Activated CD8-positive, alpha-beta memory T cell treated with anti-CD3 and anti-CD28 coated beads, Interleukin-2, amount 10 ng/mL, durations not matched to agents 7 days and 5 days (primary cell): ENCODE measurements around the gene APOBEC3H. TPM values are rescaled to one million over a fixed set of nuclear protein-coding genes. Genes with fewer than 3 reads are reported as not detected.

Experiments used
- ATAC-seq: fragments of 150-1000 bp; cut with Tn5 transposase; one replicate; pipeline ENCODE4 v1.10.0; 2021; ENCODE audit warnings: moderate library complexity
- CTCF ChIA-PET: fragments of 350-600 bp; sonication (Branson Sonifier 250); formaldehyde crosslinking; loops from one replicate; lab custom pipeline; 2021; ENCODE audit warnings: antibody characterized with exemption; lab: Charles Lee
- DNase-seq: peaks from one replicate; pipeline ENCODE4 v3.0.0-alpha.2; 2020
- H3K27ac Mint-ChIP-seq: one replicate; pipeline ENCODE4 v1.8.0; 2021; ENCODE audit warnings: mild to moderate bottlenecking, mixed read lengths
- H3K27me3 Mint-ChIP-seq: one replicate; pipeline ENCODE4 v1.8.0; 2021; ENCODE audit warnings: mixed read lengths
- H3K36me3 Mint-ChIP-seq: one replicate; pipeline ENCODE4 v1.8.0; 2021; ENCODE audit warnings: mild to moderate bottlenecking, mixed read lengths
- H3K4me1 Mint-ChIP-seq: one replicate; pipeline ENCODE4 v1.8.0; 2021; ENCODE audit warnings: mixed read lengths
- H3K4me3 Mint-ChIP-seq: one replicate; pipeline ENCODE4 v1.8.0; 2021; ENCODE audit warnings: mild to moderate bottlenecking, moderate library complexity, mixed read lengths
- H3K9me3 Mint-ChIP-seq: one replicate; pipeline ENCODE4 v1.8.0; 2022; ENCODE audit warnings: low read depth, mixed read lengths
- total RNA-seq, 2 experiments: library from RNA; stranded (reverse); gene quantifications; one replicate each; pipeline ENCODE4 v1.2.3, GENCODE V29; 2021

The APOBEC3H gene
- total RNA-seq, 2 experiments from 2014 or later: 67.0 to 137 TPM

DNA sequence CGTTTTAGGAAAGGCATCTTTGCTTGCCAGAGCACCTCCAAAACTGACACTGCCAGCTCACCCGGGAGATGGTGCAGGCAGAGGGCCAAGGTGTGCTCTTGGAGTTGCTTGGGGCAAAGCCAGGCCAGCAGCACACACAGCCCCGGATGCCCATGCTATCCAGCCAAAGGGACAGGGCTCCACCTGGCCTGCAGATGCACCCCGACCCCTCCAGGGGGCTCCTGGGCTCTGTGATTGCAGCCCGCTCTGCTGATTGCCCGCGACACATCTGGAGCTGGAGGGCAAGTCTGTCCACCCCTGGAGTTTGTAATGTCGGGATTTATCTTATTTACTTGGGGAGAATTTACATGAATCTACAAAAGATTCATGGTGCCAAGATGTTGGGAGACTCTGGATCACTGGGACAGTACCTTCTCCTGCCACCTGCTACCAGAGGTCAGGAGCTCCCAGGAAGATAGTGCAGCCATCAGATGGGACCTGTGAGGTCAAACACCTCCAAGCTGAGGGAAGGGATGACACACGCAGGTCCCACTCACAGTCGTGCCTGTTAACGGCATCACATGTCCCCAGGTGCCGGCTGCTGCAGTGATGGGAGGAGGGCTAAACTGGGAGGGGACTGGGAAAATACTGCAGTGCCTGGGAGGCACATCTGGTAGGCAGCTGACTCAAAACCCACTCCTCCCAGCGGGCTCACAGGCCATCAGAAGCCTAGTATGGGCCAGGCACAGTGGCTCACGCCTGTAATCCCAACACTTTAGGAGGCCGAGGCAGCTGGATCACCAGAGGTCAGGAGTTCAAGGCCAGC is 38.2 kb downstream of the APOBEC3H start:
- H3K9me3 Mint-ChIP-seq: no peaks in the 10 kb centered on the region
- no peaks in the 10 kb centered on the region for H3K4me1 Mint-ChIP-seq
- no peaks in the 10 kb centered on the region for H3K27me3 Mint-ChIP-seq
- ATAC-seq (peak; percentile 72), DNase-seq (no peak)
- CTCF ChIA-PET: interaction anchor here (0.6 to 1.2 kb wide), 4 partner anchors 18 to 265 kb away, joined by 3 to 6 read pairs (median 3); no protein-coding TSS in a partner anchor
- no peak overlapping the region for H3K4me3 Mint-ChIP-seq
- no peak overlapping the region for H3K27ac Mint-ChIP-seq
- H3K36me3 Mint-ChIP-seq: no peaks in the 10 kb centered on the region

- H3K9me3 Mint-ChIP-seq: no peaks in the 10 kb centered on the region
- H3K27me3 Mint-ChIP-seq: no peaks in the 10 kb centered on the region
- H3K4me1 Mint-ChIP-seq: no peaks in the 10 kb centered on the region
- no peaks in the 10 kb centered on the region for H3K36me3 Mint-ChIP-seq
- H3K4me3 Mint-ChIP-seq: no peak overlapping the region
- DNase-seq: no peak
- CTCF ChIA-PET: interaction anchor here (1.1 kb wide), 1 partner anchor 164 kb away, joined by 3 read pairs; no protein-coding TSS in a partner anchor
- ATAC-seq: no peak
- no peak overlapping the region for H3K27ac Mint-ChIP-seq
Observed at GRCh38 chr22:39136317-39136716, 39.3 kb downstream of the APOBEC3H start.

DNA sequence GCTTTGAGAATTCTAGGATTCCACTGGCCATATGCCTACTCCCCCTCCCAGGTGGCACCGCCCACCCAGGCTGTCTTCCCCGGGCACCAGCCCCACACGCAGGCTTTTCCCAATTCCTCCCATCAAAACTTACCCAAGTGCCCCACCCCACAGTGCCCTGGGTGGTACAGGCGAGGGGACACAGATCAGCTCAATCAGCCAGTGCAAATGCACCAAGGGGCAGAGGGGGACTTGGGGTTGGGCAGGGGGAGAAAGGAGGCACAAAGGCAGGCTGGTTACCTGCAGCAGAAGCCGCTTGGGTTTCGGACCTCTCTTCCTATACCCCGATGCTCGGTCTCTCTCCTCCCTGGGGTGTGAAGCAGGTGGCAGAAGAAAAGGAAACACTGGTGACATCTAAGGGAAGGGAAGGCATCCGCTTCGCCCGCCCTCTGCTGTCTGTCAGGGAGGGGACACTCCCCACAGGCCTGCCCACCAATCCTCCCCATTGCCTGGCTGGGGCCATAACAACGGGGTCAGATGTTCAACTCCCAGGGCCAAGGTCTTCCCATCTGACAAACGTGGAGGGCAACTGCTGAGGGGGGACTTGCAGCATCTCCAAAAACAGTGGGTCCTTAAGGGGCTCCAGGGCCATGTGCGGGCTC is 41.4 kb downstream of the APOBEC3H start:
- Mint-ChIP-seq H3K27ac (no peak overlapping the region), H3K27me3 (no peaks in the 10 kb centered on the region), H3K4me3 (no peak overlapping the region), H3K36me3 (no peaks in the 10 kb centered on the region), H3K4me1 (no peaks in the 10 kb centered on the region), H3K9me3 (no peaks in the 10 kb centered on the region)
- DNase-seq (no peak), ATAC-seq (no peak)
- CTCF ChIA-PET: interaction anchor here (0.7 kb wide), 1 partner anchor 313 kb away, joined by 3 read pairs; no protein-coding TSS in a partner anchor

DNA sequence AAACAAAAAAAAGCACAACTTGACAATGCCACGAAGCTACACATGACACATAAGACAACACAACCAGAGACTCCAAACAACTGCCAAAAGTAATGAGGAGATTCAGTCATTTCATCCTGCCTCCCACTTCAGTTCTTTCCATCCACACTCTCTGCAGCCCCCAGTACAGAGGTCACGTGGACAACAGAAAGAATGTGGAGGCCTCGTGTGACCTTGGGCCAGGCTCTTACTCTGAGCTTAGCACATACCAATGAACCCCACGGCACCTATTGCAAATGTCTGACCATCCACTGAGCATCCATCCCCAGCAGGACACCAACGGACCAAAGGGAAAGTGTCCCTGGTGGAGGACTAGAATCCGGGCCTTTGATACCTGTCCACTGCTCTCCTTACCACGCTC is 42.9 kb downstream of the APOBEC3H start:
- CTCF ChIA-PET: no interaction called here
- H3K27me3 Mint-ChIP-seq: no peaks in the 10 kb centered on the region
- no peaks in the 10 kb centered on the region for H3K9me3 Mint-ChIP-seq
- no peak overlapping the region for H3K4me3 Mint-ChIP-seq
- no peak overlapping the region for H3K27ac Mint-ChIP-seq
- ATAC-seq (no peak), DNase-seq (no peak)
- peaks cover 5% of the 10 kb centered on the region for H3K4me1 Mint-ChIP-seq
- peaks cover 2% of the 10 kb centered on the region for H3K36me3 Mint-ChIP-seq

GRCh38 chr22:39142088-39142680 is 45.1 kb downstream of the APOBEC3H start:
- no peak overlapping the region for H3K4me3 Mint-ChIP-seq
- DNase-seq (no peak), ATAC-seq (no peak)
- H3K9me3 Mint-ChIP-seq: no peaks in the 10 kb centered on the region
- peaks cover 15% of the 10 kb centered on the region for H3K4me1 Mint-ChIP-seq
- peaks cover 2% of the 10 kb centered on the region for H3K36me3 Mint-ChIP-seq
- CTCF ChIA-PET: interaction anchor here (1.4 kb wide), 1 partner anchor 272 kb away, joined by 3 read pairs; no protein-coding TSS in a partner anchor
- no peaks in the 10 kb centered on the region for H3K27me3 Mint-ChIP-seq
- H3K27ac Mint-ChIP-seq: no peak overlapping the region

GRCh38 chr22:39144101-39144767 is 47.2 kb downstream of the APOBEC3H start:
- Mint-ChIP-seq H3K4me1 (peaks cover 29% of the 10 kb centered on the region), H3K27ac (peak overlapping the region; percentile 97), H3K4me3 (peak overlapping the region; percentile 99), H3K27me3 (no peaks in the 10 kb centered on the region), H3K9me3 (no peaks in the 10 kb centered on the region), H3K36me3 (peaks cover 3% of the 10 kb centered on the region)
- DNase-seq (peak; percentile 81), ATAC-seq (peak; percentile 62)
- CTCF ChIA-PET: interaction anchor here (1.4 kb wide), 1 partner anchor 27 kb away, joined by 6 read pairs; no protein-coding TSS in a partner anchor

- DNase-seq (no peak), ATAC-seq (no peak)
- Mint-ChIP-seq H3K27me3 (no peaks in the 10 kb centered on the region), H3K9me3 (no peaks in the 10 kb centered on the region), H3K4me1 (peaks cover 45% of the 10 kb centered on the region), H3K27ac (peak overlapping the region; percentile 82), H3K4me3 (peak overlapping the region; percentile 71), H3K36me3 (peaks cover 3% of the 10 kb centered on the region)
- CTCF ChIA-PET: interaction anchor here (1.0 kb wide), 1 partner anchor 143 kb away, joined by 3 read pairs; no protein-coding TSS in a partner anchor
Observed at GRCh38 chr22:39146256-39147101, 49.4 kb downstream of the APOBEC3H start.

DNA sequence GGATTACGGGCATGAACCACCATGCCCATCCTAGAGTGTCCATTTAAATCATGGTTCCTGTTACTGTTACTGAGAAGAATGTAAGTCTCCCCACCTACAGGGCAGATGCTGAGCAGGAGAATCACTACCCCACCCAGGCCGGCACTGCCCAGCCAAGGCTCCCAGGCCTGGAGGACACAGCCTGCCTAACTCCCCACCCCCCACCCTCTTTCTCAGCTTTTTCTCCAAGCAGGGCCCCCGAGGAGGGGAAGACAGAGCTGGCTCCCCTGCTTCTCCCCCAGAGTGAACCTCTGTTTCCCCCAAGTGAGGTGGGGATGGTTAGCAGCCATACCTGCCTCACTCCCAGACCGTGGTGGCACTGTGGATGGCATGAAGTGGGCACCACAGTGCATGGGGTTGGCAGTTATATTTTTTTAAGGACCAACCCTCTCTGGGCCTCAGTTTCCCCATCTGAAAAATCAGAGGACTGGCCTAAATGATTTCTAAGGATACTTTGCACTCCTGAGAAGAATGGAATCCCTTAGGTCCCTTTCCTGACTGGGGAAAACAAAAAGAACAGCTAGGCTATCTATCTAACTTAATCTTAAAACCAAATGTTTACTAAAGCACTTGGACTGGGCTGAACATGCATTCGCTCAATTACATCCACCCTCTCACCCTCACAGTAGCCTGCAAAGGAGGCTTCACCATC is 50.4 kb downstream of the APOBEC3H start:
- Mint-ChIP-seq H3K4me1 (peaks cover 45% of the 10 kb centered on the region), H3K9me3 (no peaks in the 10 kb centered on the region)

GRCh38 chr22:39148026-39148726 is 51.1 kb downstream of the APOBEC3H start:
- CTCF ChIA-PET: interaction anchor here (1.0 to 2.2 kb wide), 4 partner anchors 145 to 379 kb away, joined by 3 to 7 read pairs (median 4); no protein-coding TSS in a partner anchor
- Mint-ChIP-seq H3K4me3 (no peak overlapping the region), H3K9me3 (no peaks in the 10 kb centered on the region), H3K27me3 (no peaks in the 10 kb centered on the region), H3K27ac (peak overlapping the region; percentile 56), H3K36me3 (peaks cover 3% of the 10 kb centered on the region), H3K4me1 (peaks cover 47% of the 10 kb centered on the region)
- ATAC-seq: no peak
- DNase-seq: no peak

More for the DNA sequence above, 50.4 kb downstream of the APOBEC3H start:
- Mint-ChIP-seq H3K36me3 (peaks cover 3% of the 10 kb centered on the region), H3K4me3 (no peak overlapping the region), H3K27me3 (no peaks in the 10 kb centered on the region), H3K27ac (peak overlapping the region; percentile 56)
- ATAC-seq: no peak
- no peak for DNase-seq
- CTCF ChIA-PET: interaction anchor here (1.0 to 2.2 kb wide), 2 partner anchors 144 to 169 kb away, joined by 3 to 7 read pairs; no protein-coding TSS in a partner anchor

- CTCF ChIA-PET: interaction anchor here (1.1 to 2.2 kb wide), 6 partner anchors 22 to 380 kb away, joined by 3 to 7 read pairs (median 4); partner anchors contain the start of gene CBX6
- Mint-ChIP-seq H3K4me3 (no peak overlapping the region), H3K27me3 (peaks cover 7% of the 10 kb centered on the region), H3K4me1 (peaks cover 50% of the 10 kb centered on the region), H3K27ac (peak overlapping the region; percentile 44), H3K9me3 (no peaks in the 10 kb centered on the region), H3K36me3 (peaks cover 3% of the 10 kb centered on the region)
- no peak for ATAC-seq
- peak; percentile 71 for DNase-seq
Observed at GRCh38 chr22:39148727-39149535, 51.9 kb downstream of the APOBEC3H start.
